HG03025 (cell line): ENCODE measurements around the gene CYTH3.

Experiments used
- ATAC-seq: cut with Tn5 transposase; IDR thresholded peaks from one replicate; pipeline ENCODE4 v1.9.1; 2021; ENCODE audit warnings: mild to moderate bottlenecking, moderate library complexity; ENCODE audit not compliant: unreplicated experiment, low FRiP score

Gene CYTH3

DNA sequence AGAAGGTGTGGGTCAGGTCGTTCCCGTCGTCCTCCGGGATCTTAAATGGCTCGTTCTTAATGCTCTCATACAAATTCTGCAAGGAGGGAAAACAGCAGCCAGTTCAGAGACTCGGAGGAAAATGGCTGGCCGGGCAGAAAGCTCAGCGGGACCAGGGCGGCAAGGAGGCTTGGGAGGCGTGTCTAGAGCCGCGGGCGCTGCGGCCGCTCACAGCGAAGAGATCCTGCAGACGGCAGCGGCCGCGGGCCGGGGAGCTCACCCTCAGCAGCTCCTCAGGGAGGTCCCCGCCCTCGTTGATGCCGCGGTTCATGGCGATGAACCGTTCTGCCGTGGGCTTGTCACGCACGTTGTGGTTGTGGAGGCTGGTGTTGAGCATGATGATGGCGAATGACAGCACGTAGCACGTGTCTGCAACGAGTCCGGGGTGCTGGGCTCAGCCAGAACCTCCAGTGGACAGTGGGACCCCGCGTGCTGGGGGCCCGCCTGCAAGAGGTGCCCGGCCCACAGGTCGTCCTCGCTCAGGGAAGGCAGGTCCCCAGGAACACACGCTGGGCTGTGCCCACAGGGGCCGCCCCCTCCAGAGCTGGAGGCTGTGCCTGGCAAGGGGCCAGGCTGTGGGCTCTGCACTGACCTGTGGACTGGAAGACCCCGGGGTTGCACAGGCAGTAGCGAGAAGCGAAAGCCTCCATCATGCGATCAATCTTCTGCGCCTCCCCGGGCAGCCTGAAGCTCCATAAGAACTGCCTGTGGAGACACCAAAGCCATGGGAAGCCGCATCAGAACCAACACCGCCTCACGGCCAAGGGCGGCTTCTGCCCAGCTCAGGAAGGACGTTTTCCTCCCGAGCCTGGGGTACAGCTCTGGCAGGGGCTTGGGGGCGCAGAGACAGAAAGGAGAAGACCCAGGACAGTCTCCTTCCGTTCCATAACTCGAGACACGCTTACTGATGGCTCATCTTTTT is 101.6 kb downstream of the CYTH3 start:
- no peak for ATAC-seq

GRCh38 chr7:6169805-6170520 is 102.5 kb downstream of the CYTH3 start:
- no peak for ATAC-seq

- ATAC-seq: no peak
These were observed 104.0 kb downstream of the CYTH3 start for GRCh38 chr7:6168477-6168868.

DNA sequence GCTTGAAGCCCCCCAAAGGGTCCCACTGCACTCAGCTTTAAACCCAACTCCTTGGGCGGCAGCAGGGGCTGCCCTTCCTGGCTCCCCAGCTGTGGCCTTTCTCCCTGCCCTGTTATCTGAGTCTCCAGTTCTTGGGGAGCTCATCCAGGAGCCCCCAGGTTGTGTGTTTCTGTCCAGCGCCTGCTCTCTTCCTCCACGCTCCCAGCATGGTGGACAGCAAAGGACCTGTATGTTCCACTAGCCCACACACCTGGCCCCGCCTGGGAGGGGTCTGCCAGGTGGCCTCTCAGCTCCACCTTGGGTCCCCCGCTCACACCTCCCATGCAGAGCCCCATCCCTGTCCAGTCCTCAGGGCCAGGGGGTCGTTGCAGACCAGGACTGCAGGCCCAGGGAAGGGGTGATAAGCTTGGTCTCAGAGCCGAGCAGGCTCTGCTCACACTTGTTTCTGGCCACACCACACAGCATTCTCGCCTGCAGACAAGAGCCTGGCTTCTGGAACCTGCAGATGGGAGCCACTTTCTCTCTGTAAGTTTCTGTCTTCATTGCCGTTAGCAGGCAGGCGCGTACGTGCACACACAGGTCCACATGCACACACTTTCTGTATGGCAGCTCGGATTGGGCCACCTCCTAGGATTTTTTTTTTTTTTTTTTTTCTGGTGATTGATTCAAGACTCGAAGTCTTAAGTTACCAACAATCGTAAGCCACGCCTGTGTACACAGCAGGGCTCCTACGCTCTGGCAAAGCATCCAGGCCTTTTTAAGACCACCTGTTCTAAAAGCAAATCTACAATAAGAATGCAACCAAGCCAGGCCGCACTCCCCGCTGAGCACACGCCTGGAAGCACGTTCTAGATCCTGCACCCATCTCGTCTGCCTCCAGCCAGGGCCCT is 104.6 kb downstream of the CYTH3 start:
- ATAC-seq: no peak

- no peak for ATAC-seq
These were observed 105.3 kb downstream of the CYTH3 start for GRCh38 chr7:6167004-6167551.

- ATAC-seq: no peak
These were observed 106.0 kb downstream of the CYTH3 start for GRCh38 chr7:6166443-6166891.

- no peak for ATAC-seq
These were observed 106.7 kb downstream of the CYTH3 start for GRCh38 chr7:6165521-6166320.

- no peak for ATAC-seq
These were observed 107.3 kb downstream of the CYTH3 start for GRCh38 chr7:6165075-6165474.

DNA sequence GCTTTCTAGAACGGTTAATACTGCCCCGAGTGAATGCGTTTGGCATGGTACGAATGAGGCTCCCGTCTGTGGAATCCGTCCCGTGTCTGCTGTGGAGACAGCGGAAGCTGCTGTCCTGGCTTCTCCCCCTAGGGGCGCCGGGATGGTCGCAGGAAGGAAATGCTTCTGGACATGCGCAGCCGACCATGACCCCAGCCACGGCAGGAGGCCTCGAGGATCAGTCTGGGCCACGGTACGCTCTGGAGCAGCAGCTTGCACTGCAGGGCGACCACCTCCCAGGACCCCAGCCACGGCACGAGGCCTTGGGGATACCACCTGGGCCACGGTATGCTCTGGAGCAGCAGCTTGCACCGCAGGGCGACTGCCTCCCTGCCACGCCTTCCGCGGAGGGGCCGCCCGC is 107.9 kb downstream of the CYTH3 start:
- no peak for ATAC-seq

DNA sequence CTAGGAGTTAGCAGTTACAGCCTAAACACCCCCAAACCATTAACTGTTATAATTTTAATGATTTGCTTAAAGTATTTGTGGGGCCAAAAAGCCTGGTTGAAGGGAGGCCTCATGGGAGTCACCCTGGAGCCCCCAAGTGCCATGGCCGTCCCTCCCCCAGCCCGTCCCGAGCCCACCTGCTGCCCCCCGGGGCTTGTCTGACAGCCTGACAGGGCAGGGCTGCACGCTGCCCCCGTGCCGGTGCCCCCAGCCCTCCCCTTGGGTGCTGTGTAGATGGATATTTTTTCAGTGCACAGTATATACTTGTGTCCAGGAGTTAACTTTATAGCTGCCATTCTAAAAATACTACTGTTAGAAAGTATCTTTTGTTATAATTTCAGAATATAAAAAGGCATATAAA is 108.4 kb downstream of the CYTH3 start:
- no peak for ATAC-seq

- no peak for ATAC-seq
These were observed 109.0 kb downstream of the CYTH3 start for GRCh38 chr7:6163402-6163801.

GRCh38 chr7:6162650-6163366 is 109.6 kb downstream of the CYTH3 start:
- ATAC-seq: no peak

DNA sequence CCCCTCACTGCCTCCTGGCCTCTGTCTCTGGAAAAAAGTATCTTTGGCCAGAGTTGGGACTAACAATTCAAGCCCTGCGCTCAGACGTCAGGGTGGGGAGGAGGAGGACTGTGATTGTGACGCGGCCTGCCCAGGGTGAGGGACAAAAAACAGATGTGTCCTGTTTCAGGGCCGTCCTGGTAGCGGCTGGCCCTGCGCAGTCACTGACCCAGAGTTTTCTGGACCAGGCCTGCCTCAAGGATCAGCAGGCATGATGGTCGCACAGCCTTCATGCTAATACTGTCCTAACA is 110.1 kb downstream of the CYTH3 start:
- ATAC-seq: no peak

DNA sequence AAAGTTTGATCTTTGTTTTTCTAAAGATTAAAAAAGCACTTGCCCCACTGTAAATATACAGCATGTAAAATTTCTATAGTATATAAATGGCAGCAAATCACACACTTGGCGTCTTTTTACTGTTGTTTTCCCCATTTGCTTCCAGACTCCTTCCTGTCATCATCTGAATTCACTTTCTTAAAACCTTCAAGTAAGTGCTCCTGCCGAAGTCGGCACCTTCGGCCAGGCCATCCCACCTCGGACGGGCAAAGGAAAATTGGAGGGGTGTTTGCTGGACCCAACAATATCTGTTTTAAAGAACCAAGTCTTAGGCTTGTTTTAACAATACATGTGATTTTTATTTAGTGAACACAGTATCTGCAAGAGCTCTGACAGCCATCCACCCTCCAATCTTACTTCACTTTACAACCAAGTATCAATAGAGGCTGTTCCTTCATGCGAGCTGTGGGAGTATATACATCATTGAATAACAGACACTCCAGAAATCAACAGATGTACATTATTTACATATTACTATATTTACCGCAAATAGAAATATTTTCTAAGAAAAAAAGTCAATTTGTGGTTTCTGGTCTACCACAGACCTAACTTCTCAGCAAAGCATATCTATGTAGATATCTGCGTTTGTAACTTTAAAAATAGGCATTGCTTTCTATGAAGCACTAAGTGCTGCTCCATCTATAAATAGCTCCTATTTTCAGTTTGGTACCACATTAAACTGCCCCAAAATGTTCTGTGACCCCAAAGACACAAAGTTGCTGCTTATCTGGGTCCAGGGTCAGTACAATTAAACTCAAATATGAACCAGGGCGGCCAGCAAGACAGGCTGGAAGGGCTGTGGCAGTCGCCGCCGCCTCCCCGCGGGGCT is 110.7 kb downstream of the CYTH3 start:
- ATAC-seq: no peak

DNA sequence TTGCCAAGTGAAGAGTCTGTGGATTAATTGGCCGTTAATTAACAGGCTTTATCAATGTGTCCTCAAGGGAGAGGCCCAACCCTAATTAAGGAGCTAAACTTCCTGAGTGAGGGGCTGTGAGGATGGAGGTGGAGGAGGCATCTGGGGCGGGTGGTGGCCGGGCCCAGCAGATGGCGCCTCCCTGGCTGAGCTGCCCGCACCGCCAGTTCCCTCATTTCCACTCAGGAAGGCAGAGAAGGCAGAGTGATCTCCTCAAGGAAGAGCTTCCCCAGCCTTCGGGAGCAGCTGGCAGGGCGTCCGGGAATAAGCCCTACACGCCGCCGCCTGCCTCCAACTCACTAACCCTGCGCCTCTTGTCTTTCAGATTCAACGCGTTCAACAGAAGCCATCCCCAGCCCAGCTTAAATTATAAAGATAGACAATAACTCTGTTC is 112.2 kb downstream of the CYTH3 start:
- ATAC-seq: no peak

GRCh38 chr7:6159524-6160031 is 112.8 kb downstream of the CYTH3 start:
- no peak for ATAC-seq

DNA sequence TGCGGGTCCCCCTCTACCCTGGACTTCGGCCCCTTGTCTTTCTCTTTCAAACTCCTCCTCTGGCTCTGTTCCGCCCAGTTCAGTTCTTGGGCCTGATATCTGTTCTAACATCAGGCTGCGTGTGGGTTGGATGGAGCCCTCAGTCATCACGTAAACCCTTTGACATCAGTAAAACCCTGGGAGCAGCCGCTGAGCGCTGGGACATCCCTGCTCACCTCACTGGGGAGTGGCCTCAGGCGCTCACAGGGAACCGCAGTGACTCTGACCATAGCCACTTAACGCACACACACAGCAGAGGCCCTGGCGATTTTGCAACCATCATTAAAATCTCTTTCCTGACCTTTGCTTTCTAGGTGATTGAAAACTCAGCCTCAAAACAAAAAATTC is 113.3 kb downstream of the CYTH3 start:
- ATAC-seq: no peak
